Femur (tissue), 1 donor: ENCODE measurements around the gene PLVAP.

ENCODE experiments used
- DNase-seq: peaks from one replicate; pipeline ENCODE4 v3.0.0-alpha.2; 2017

The PLVAP gene

GRCh38 chr19:17333611-17334413 is 43.3 kb downstream of the PLVAP start:
- DNase-seq = peak; percentile 58

GRCh38 chr19:17332677-17333581 is 44.2 kb downstream of the PLVAP start:
- DNase-seq = peak; percentile 37

GRCh38 chr19:17332360-17332676 is 44.8 kb downstream of the PLVAP start:
- DNase-seq = no peak

- DNase-seq = no peak
Measured at GRCh38 chr19:17331045-17331558, 46.0 kb downstream of the PLVAP start.

- no peak for DNase-seq
Measured at GRCh38 chr19:17330262-17331044, 46.7 kb downstream of the PLVAP start.

- DNase-seq = no peak
Measured at GRCh38 chr19:17329366-17330261, 47.5 kb downstream of the PLVAP start.

- no peak for DNase-seq
Measured at GRCh38 chr19:17328517-17329365, 48.4 kb downstream of the PLVAP start.

- peak; percentile 78 for DNase-seq
Measured at GRCh38 chr19:17327654-17328516, 49.3 kb downstream of the PLVAP start.

GRCh38 chr19:17327068-17327653 is 50.0 kb downstream of the PLVAP start:
- no peak for DNase-seq

GRCh38 chr19:17326595-17326966 is 50.6 kb downstream of the PLVAP start:
- no peak for DNase-seq

GRCh38 chr19:17325881-17326594 is 51.1 kb downstream of the PLVAP start:
- DNase-seq = no peak

GRCh38 chr19:17325133-17325532 is 52.0 kb downstream of the PLVAP start:
- no peak for DNase-seq

GRCh38 chr19:17324357-17325114 is 52.6 kb downstream of the PLVAP start:
- DNase-seq = no peak

GRCh38 chr19:17323964-17324332 is 53.2 kb downstream of the PLVAP start:
- no peak for DNase-seq

GRCh38 chr19:17323300-17323963 is 53.7 kb downstream of the PLVAP start:
- DNase-seq = no peak

- no peak for DNase-seq
Measured at GRCh38 chr19:17322854-17323253, 54.3 kb downstream of the PLVAP start.

- no peak for DNase-seq
Measured at GRCh38 chr19:17321655-17322489, 55.3 kb downstream of the PLVAP start.
